HG02571 (cell line): ENCODE results near the gene MEX3B.
"Not testable (repeated sequence)": the region's sequence is repeated elsewhere in the genome, so short reads cannot be mapped to it uniquely, and the experiment has no call there.

Source experiments
- ATAC-seq: cut with Tn5 transposase; IDR thresholded peaks from one replicate; pipeline ENCODE4 v1.9.1; 2021; ENCODE audit warnings: mild to moderate bottlenecking, moderate library complexity; ENCODE audit not compliant: unreplicated experiment

The MEX3B gene

GRCh38 chr15:82014989-82015388 lies 30.8 kb downstream of the MEX3B start:
- ATAC-seq = no peak

GRCh38 chr15:82012908-82013307 lies 32.9 kb downstream of the MEX3B start:
- ATAC-seq = no peak

- ATAC-seq = no peak
Measured at GRCh38 chr15:82005239-82005638, 40.6 kb downstream of the MEX3B start.

GRCh38 chr15:82003916-82004315 lies 41.9 kb downstream of the MEX3B start:
- no peak for ATAC-seq

- ATAC-seq = not testable (repeated sequence)
Measured at GRCh38 chr15:81995081-81995480, 50.7 kb downstream of the MEX3B start.

- ATAC-seq = no peak
Measured at GRCh38 chr15:81992523-81992922, 53.3 kb downstream of the MEX3B start.
